A673 (cell line): ENCODE results near the gene PLXDC2.

ENCODE experiments used
- EZH2 ChIP-seq: fragments of 200-600 bp; sonication (generic); IDR thresholded peaks from 2 replicates; pipeline ENCODE4 v1.6.1; 2017; ENCODE audit warnings: borderline replicate concordance, low read depth, mild to moderate bottlenecking, mixed read lengths, antibody characterized with exemption, low read length; ENCODE audit not compliant: poor library complexity, severe bottlenecking
- TF ChIP-seq, protein P1 (sequence below): fragments of 300-800, 200-600 bp; sonication (generic); conservative IDR thresholded peaks from 2 replicates; pipeline ENCODE4 v1.5.1; 2017; ENCODE audit warnings: low read depth, mild to moderate bottlenecking, antibody characterized with exemption, low read length, moderate library complexity, mixed read lengths

DNA sequence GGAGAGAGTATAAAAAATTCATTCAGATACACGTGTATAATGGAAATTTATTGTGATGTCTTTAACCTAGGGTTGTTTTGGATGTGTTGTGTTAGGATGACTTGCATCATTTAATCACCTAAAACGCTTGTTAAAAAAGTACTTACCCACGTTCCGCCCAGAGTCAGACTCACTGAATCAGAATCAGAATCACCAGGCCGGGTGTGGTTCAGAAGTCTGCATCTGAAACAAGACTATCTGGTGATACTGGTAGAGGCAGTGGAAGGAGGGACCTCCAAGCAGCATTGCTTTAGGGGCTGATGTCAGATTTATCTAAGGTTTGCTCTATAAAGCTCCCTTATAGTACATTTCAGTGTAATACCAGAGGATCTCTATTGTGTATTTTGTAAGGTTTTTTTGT lies 20.5 kb upstream of the PLXDC2 start:
- TF ChIP-seq, protein P1, sequence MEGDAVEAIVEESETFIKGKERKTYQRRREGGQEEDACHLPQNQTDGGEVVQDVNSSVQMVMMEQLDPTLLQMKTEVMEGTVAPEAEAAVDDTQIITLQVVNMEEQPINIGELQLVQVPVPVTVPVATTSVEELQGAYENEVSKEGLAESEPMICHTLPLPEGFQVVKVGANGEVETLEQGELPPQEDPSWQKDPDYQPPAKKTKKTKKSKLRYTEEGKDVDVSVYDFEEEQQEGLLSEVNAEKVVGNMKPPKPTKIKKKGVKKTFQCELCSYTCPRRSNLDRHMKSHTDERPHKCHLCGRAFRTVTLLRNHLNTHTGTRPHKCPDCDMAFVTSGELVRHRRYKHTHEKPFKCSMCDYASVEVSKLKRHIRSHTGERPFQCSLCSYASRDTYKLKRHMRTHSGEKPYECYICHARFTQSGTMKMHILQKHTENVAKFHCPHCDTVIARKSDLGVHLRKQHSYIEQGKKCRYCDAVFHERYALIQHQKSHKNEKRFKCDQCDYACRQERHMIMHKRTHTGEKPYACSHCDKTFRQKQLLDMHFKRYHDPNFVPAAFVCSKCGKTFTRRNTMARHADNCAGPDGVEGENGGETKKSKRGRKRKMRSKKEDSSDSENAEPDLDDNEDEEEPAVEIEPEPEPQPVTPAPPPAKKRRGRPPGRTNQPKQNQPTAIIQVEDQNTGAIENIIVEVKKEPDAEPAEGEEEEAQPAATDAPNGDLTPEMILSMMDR = no peak
- TF ChIP-seq EZH2 = no peak
